GM12872 (cell line): ENCODE measurements around the gene GABRR1.

Experiments
- TF ChIP-seq, protein P1 (sequence below): IDR thresholded peaks from 3 replicates; pipeline ENCODE4 v1.5.1; 2011; ENCODE audit warnings: low read depth, mild to moderate bottlenecking, low read length, moderate library complexity; ENCODE audit not compliant: insufficient read depth

GABRR1 gene

GRCh38 chr6:89215391-89215790 lies 1.8 kb downstream of the GABRR1 start:
- TF ChIP-seq, protein P1, sequence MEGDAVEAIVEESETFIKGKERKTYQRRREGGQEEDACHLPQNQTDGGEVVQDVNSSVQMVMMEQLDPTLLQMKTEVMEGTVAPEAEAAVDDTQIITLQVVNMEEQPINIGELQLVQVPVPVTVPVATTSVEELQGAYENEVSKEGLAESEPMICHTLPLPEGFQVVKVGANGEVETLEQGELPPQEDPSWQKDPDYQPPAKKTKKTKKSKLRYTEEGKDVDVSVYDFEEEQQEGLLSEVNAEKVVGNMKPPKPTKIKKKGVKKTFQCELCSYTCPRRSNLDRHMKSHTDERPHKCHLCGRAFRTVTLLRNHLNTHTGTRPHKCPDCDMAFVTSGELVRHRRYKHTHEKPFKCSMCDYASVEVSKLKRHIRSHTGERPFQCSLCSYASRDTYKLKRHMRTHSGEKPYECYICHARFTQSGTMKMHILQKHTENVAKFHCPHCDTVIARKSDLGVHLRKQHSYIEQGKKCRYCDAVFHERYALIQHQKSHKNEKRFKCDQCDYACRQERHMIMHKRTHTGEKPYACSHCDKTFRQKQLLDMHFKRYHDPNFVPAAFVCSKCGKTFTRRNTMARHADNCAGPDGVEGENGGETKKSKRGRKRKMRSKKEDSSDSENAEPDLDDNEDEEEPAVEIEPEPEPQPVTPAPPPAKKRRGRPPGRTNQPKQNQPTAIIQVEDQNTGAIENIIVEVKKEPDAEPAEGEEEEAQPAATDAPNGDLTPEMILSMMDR: no peak

DNA sequence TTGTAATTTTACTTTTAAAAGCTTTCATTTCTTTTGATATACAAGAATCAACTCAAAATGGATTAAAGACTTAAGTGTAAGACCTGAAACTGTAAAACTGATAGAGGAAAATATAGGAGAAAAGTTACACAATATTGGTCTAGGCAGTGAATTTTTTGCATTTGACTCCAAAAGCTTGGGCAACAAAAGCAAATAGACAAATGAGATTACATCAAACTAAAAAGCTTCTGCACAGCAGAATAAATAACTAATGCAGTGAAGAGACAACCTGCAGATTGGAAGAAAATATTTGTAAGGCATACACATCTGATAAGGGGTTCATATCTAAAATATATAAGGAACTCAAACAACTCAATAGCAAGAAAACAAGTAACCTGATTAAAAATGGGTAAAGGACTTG lies 3.0 kb downstream of the GABRR1 start:
- TF ChIP-seq, protein P1: no peak

DNA sequence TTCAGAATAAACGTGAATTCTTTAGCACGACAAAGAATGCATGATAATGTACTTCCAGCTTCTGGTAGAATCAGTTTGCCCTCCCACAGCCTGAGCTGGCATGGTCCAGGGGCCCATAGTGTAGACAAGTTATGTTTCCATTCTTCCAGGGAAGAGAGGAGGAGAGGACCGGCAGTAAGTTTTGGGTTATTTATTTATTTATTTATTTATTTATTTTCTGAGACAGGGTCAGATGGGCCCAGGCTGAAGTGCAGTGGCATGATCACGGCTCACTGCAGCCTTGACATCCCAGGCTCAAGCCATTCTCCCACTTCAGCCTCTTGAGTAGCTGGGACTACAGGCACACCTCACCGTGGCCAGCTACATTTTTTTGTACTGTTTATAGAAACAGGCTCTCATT lies 4.7 kb downstream of the GABRR1 start:
- TF ChIP-seq, protein P1: no peak

GRCh38 chr6:89209457-89209856 lies 7.7 kb downstream of the GABRR1 start:
- TF ChIP-seq, protein P1: no peak

GRCh38 chr6:89208551-89208950 lies 8.6 kb downstream of the GABRR1 start:
- TF ChIP-seq, protein P1: no peak

DNA sequence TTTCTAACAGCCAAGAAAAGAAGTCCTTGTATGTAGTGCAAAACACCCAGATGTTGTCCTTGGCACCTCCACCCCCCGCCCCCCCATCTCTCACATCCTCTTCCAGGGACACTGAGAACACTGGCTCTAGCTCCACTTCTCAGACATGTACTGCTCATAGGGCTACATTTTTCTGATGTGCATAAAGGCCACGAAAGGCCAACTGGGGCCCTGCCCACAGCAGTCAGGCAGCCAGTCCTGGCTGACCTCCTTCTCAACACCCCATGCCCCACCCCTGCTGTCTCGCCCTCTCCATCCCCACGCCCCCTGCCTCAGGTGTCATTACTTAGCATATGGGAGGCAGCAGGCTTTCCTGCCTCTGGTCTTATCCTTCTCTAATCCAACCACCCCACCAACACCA lies 11.3 kb downstream of the GABRR1 start:
- TF ChIP-seq, protein P1: no peak

- TF ChIP-seq, protein P1: no peak
Observed at GRCh38 chr6:89204096-89204495, 13.1 kb downstream of the GABRR1 start.
